Measurements from ENCODE around the gene RPE. TPM values are rescaled to one million over a fixed set of nuclear protein-coding genes. Genes with fewer than 3 reads are reported as not detected.

The RPE gene
- total and polyA plus RNA-seq, 2 experiments from 2014 or later: 39.3 to 57.4 TPM

- H3K9me3 ChIP-seq (ENCODE audit: low read depth): no peaks in the 10 kb centered on the region
- TF ChIP-seq CTCF (IDR thresholded peaks at IDR 0.05; ENCODE audit: low read depth, low read length): no peak
- DNase-seq (ENCODE audit: low read depth in 1 of 2, low spot score in 1 of 2): no peak
Measured at GRCh38 chr2:210055825-210056224, 53.4 kb downstream of the RPE start.

DNA sequence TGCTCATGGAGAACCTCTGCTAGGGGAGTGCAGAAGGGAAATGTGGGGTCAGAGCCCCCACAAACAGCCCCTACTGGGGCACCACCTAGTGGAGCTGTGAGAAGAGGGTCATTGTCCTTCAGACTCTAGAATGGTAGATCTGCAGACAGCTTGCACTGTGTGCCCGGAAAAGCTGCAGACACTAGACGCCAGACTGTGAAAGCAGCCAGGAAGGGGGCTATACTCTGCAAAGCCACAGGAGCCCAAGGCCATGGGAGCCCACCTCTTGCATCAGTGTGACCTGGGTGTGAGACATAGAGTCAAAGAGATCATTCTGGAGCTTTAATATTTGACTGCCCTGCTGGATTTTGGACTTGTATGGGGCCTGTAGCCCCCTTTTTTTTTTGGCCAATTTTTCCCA lies 60.9 kb downstream of the RPE start:
- no peaks in the 10 kb centered on the region for H3K4me1 ChIP-seq (ENCODE audit: low read depth)
- H3K9me3 ChIP-seq (ENCODE audit: low read depth): no peaks in the 10 kb centered on the region
- H3K27me3 ChIP-seq: no peaks in the 10 kb centered on the region
- DNase-seq (ENCODE audit: low read depth in 1 of 2, low spot score in 1 of 2): no peak
- TF ChIP-seq CTCF (IDR thresholded peaks at IDR 0.05; ENCODE audit: low read depth, low read length): no peak
- no peaks in the 10 kb centered on the region for H3K36me3 ChIP-seq
- no peak overlapping the region for H3K27ac ChIP-seq
- H3K4me3 ChIP-seq: no peak overlapping the region

More at GRCh38 chr2:210055825-210056224, 53.4 kb downstream of the RPE start:
- Histone ChIP-seq H3K27me3 (no peaks in the 10 kb centered on the region), H3K4me3 (no peak overlapping the region), H3K27ac (no peak overlapping the region), H3K36me3 (no peaks in the 10 kb centered on the region), H3K4me1 (ENCODE audit: low read depth) (no peaks in the 10 kb centered on the region)

Other genes starting within 250 kb of the RPE start
- 0.25 and 0.54 TPM in 2 replicates for gene UNC80, start 230.8 kb upstream of the RPE start, total RNA-seq
- gene UNC80, start 230.8 kb upstream of the RPE start, polyA plus RNA-seq: 0.07 and 0.39 TPM in 2 replicates
- gene KANSL1L, start 168.8 kb downstream of the RPE start, total RNA-seq: 23.3 and 23.6 TPM in 2 replicates
- 12.4 and 15.6 TPM in 2 replicates for gene KANSL1L, start 168.8 kb downstream of the RPE start, polyA plus RNA-seq
- gene ACADL, start 222.8 kb downstream of the RPE start, total RNA-seq: 0.45 and 1.6 TPM in 2 replicates
- 0.49 and 1.2 TPM in 2 replicates for gene ACADL, start 222.8 kb downstream of the RPE start, polyA plus RNA-seq

Measured in cardiac muscle cell (in vitro differentiated cells and primary cell).